Activated naive CD8-positive, alpha-beta T cell (primary cell): ENCODE measurements around the gene ATL1.
"Not testable (repeated sequence)": the region's sequence is repeated elsewhere in the genome, so short reads cannot be mapped to it uniquely, and the experiment has no call there.

ENCODE experiments used
- H3K27ac Mint-ChIP-seq: one replicate; pipeline ENCODE4 v1.8.0; 2021; ENCODE audit warnings: mixed read lengths
- H3K27me3 Mint-ChIP-seq: one replicate; pipeline ENCODE4 v1.8.0; 2021; ENCODE audit warnings: mixed read lengths
- H3K36me3 Mint-ChIP-seq: one replicate; pipeline ENCODE4 v1.8.0; 2021; ENCODE audit warnings: mixed read lengths
- H3K4me1 Mint-ChIP-seq: one replicate; pipeline ENCODE4 v1.8.0; 2021; ENCODE audit warnings: low read depth, mixed read lengths
- H3K4me3 Mint-ChIP-seq: one replicate; pipeline ENCODE4 v1.8.0; 2021; ENCODE audit warnings: mild to moderate bottlenecking, mixed read lengths
- H3K9me3 Mint-ChIP-seq: one replicate; pipeline ENCODE4 v1.8.0; 2021; ENCODE audit warnings: low read depth, mixed read lengths

The ATL1 gene

DNA sequence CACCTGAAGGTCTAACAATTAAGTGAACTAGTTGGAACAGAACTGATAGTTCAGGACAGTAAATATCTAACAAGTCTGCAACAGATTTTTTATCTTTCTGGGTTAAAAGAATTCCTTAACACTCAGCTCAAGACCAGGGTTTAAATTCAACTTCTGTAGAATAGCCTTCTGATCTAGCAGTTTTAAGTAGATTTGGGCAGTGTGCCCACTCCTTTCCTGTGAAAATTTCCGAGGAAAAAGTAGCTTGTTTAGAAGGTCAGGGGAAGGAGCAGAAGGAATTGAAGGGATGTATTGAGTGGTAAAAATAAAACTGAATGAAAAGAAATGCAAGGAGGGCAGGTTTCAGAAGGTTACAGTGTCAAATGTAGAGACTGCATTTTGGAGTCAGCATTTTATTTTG, 45.8 kb downstream of the ATL1 start:
- Mint-ChIP-seq H3K9me3 (no peaks in the 10 kb centered on the region), H3K4me1 (no peaks in the 10 kb centered on the region), H3K27ac (no peak overlapping the region), H3K27me3 (peaks cover 4% of the 10 kb centered on the region), H3K36me3 (no peaks in the 10 kb centered on the region), H3K4me3 (no peak overlapping the region)

DNA sequence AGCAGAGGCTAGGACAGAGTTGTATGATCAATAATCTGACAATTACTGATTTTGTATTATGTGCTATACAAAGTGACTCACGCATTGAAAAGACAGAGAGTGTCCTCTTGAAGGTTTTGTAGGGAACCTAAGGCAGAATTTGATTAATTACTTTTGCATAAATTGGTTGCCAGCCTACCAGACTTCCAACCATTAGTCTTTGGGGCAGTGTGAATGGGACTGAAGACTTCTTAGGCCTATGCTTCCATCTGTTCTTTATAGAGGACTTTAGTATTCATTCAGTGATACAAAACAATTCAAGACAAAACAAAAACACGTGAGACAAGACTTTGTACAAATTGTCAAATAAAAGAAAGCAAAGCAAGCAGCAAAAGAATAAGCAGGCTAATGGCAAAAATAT, 46.5 kb downstream of the ATL1 start:
- no peaks in the 10 kb centered on the region for H3K36me3 Mint-ChIP-seq
- no peak overlapping the region for H3K4me3 Mint-ChIP-seq
- no peaks in the 10 kb centered on the region for H3K9me3 Mint-ChIP-seq
- peaks cover 4% of the 10 kb centered on the region for H3K27me3 Mint-ChIP-seq
- no peaks in the 10 kb centered on the region for H3K4me1 Mint-ChIP-seq
- H3K27ac Mint-ChIP-seq: no peak overlapping the region

DNA sequence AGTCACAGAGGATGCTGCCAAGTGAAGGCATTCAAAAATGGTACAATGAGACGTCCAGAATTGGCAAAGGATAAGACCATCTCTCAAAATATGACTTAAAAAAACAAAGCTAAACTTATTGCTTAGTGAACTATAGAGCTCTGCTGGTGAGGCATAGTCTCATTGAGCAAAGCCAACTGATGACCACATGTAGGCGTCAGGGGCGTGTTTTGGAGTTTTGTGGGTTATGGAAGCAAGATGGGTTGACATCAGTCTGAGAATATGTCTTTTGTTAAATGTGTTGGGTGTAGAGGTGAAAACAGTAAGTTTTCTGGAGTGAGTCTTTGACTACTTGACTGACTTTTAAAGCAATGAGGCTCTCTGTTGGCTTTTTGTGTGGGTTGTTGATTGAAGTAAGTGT, 47.2 kb downstream of the ATL1 start:
- no peaks in the 10 kb centered on the region for H3K36me3 Mint-ChIP-seq
- H3K27me3 Mint-ChIP-seq: peaks cover 4% of the 10 kb centered on the region
- H3K4me1 Mint-ChIP-seq: no peaks in the 10 kb centered on the region
- H3K9me3 Mint-ChIP-seq: no peaks in the 10 kb centered on the region
- H3K4me3 Mint-ChIP-seq: no peak overlapping the region
- H3K27ac Mint-ChIP-seq: no peak overlapping the region

DNA sequence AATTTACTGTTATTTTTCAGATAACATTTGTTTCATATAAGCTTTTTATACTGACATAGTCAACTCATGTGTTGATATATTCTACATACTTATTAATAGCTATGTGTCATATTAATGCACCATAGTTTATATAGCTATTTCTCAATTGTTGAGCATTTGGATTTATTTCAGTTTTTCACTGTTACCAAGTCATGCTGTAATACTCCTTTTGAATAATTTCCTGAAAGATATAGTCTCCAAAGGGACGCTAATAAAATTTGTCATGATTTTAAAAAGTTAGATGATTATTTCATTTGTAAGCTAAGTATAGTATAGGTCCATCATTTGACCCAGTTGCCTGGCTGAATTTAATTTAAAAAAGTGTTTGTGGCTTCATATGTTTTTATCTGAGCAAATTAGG, 47.8 kb downstream of the ATL1 start:
- Mint-ChIP-seq H3K27me3 (peaks cover 4% of the 10 kb centered on the region), H3K27ac (no peak overlapping the region), H3K9me3 (no peaks in the 10 kb centered on the region), H3K4me1 (no peaks in the 10 kb centered on the region), H3K4me3 (no peak overlapping the region), H3K36me3 (no peaks in the 10 kb centered on the region)

DNA sequence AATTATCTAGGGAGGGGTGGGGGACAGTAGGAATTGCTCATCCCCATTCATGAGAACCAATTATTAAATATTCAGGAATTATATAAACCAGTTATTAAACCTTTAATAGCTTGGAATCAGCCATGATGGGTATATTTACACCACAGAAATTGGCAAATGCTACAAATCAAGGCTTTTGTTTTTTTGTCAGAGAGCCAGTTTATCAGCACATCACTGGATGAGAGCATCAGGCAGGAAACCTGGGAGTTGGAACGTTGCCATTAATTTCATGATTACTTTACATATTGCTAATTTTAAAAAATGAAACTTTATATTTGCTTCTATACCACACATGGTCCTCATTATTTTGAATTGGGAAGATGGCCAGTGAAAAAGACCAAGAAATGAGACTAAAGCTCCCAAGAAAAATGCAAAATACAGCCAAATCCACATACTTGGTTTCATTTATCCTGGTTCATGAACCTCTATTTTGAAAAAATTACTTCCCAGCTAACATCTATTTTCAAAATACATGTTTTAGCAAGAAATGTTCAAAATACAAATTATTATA, 48.4 kb downstream of the ATL1 start:
- Mint-ChIP-seq H3K4me3 (no peak overlapping the region), H3K9me3 (no peaks in the 10 kb centered on the region), H3K27me3 (peaks cover 4% of the 10 kb centered on the region), H3K27ac (no peak overlapping the region), H3K36me3 (no peaks in the 10 kb centered on the region), H3K4me1 (no peaks in the 10 kb centered on the region)

DNA sequence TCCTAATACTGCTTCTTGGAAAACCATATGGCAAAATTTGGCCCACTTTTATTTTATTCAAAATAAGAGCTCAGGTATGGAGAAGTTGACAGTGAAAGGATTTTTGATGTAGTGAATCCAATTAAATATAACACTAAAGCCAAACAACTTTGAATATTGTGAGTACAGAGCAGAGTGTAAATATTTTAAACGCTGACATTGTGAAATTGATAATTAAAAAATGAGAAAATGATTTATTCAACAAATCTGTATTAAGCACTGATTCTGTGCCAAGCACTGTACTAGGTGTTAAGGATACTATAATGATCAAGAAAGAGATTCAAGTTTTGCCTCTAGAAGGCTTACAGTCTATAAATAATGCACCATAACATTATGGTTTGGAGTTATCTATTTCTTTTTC, 50.5 kb downstream of the ATL1 start:
- Mint-ChIP-seq H3K27me3 (peaks cover 4% of the 10 kb centered on the region), H3K4me1 (no peaks in the 10 kb centered on the region), H3K4me3 (no peak overlapping the region), H3K36me3 (peaks cover 2% of the 10 kb centered on the region), H3K9me3 (no peaks in the 10 kb centered on the region), H3K27ac (no peak overlapping the region)

DNA sequence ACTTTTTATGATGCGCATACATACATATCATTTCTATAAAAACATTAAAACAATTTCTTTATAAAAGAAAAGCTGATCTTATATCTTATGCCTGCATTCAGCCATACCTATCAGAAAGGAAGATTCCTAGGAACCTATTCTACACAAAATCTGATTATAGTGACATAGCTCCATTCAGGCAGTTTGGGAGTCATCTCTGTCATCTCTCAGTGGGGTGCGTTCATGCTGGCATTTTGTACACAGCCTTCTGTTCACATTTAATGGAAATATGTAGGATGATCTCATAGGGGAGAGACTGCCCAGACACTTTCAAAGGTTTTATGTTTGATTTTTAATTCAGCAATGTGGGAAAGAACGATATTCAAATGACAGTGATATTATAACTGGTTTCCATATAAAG, 52.9 kb downstream of the ATL1 start:
- no peaks in the 10 kb centered on the region for H3K4me1 Mint-ChIP-seq
- H3K27me3 Mint-ChIP-seq: no peaks in the 10 kb centered on the region
- H3K9me3 Mint-ChIP-seq: no peaks in the 10 kb centered on the region
- H3K4me3 Mint-ChIP-seq: no peak overlapping the region
- peaks cover 8% of the 10 kb centered on the region for H3K36me3 Mint-ChIP-seq
- H3K27ac Mint-ChIP-seq: no peak overlapping the region

DNA sequence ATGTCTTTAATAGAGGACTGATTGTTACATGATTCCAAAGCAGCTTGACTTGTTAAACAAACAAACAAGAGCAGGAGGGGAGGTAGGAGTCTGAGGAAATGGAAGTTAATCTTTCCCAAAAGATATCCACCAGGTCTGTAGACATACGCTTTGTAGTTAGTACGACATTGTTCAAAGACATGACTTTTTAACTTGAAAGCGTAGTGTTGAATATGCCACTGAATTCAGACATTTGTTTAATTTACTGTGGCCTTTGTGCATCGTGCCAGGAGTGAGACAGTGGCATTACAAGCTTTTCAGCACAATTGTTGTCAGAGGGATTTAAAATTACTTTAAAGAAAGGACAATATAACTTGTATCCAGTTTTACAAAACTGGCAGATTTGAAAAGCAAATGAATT, 55.1 kb downstream of the ATL1 start:
- Mint-ChIP-seq H3K27ac (no peak overlapping the region), H3K27me3 (no peaks in the 10 kb centered on the region), H3K9me3 (no peaks in the 10 kb centered on the region), H3K4me3 (no peak overlapping the region), H3K4me1 (no peaks in the 10 kb centered on the region), H3K36me3 (peaks cover 8% of the 10 kb centered on the region)

DNA sequence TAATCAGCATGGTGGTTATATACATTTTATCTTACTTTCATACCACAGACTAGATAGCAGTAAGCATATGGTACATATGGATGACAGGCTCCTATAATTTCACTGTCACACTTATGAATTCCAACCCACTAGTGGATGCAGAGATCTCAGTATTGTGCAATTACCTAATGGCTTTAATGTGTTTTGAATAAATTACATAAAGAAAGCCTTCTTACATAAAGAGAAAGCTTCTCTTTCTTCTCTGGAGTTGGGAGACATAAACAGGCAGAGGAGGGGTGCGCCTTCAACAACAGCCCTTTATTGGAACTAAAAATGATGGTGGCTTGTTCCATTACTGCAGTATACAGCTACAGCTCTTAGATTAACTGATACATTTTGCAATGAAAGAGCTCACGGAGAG, 55.6 kb downstream of the ATL1 start:
- no peak overlapping the region for H3K27ac Mint-ChIP-seq

DNA sequence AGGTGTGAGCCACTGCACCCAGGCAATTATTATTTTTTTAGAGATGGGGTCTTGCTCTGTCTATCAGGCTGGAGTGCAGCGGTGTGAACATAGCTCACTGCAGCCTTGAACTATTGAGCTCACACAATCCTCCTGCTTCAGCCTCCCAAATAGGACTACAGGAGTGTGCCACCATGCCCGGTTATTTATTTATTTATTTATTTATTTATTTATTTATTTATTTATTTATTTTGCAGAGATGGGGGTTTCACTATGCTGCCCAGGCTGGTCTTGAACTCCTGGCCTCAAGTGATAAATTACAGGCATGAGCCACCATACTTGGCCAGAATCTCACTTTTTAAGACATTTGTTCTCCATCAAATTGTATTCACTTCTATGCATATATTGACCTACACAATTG, 56.3 kb downstream of the ATL1 start:
- Mint-ChIP-seq H3K27me3 (no peaks in the 10 kb centered on the region), H3K36me3 (peaks cover 8% of the 10 kb centered on the region), H3K9me3 (no peaks in the 10 kb centered on the region), H3K27ac (no peak overlapping the region), H3K4me3 (no peak overlapping the region), H3K4me1 (no peaks in the 10 kb centered on the region)

More for the DNA sequence above, 55.6 kb downstream of the ATL1 start:
- H3K27me3 Mint-ChIP-seq: no peaks in the 10 kb centered on the region
- no peaks in the 10 kb centered on the region for H3K4me1 Mint-ChIP-seq
- H3K9me3 Mint-ChIP-seq: no peaks in the 10 kb centered on the region
- peaks cover 8% of the 10 kb centered on the region for H3K36me3 Mint-ChIP-seq
- no peak overlapping the region for H3K4me3 Mint-ChIP-seq

DNA sequence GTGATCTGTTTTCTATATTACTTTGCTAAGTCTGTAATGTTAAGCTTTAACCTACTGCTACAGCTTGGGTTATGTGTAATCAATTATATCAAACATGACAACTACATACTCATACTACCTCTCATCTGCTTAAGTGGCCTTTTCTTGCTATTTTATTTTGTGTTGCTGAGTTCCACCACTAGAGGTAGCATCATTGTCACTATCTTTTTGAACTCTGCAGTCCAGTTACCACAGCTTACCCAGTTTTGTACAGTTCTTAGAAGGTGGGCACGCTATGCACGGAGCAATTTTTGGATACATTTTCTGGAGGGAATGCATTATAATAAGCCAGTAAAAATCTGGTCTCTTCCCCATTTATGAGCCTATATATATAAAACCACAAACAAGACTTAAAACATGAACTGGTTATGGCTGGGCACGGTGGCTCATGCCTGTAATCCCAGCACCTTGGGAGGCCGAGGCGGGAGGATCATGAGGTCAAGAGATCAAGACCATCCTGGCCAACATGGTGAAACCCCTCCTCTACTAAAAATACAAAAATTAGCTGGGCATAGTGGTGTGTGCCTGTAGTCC, 59.7 kb downstream of the ATL1 start:
- peaks cover 8% of the 10 kb centered on the region for H3K36me3 Mint-ChIP-seq
- no peaks in the 10 kb centered on the region for H3K27me3 Mint-ChIP-seq
- no peaks in the 10 kb centered on the region for H3K9me3 Mint-ChIP-seq
- no peak overlapping the region for H3K4me3 Mint-ChIP-seq
- no peak overlapping the region for H3K27ac Mint-ChIP-seq
- H3K4me1 Mint-ChIP-seq: no peaks in the 10 kb centered on the region

DNA sequence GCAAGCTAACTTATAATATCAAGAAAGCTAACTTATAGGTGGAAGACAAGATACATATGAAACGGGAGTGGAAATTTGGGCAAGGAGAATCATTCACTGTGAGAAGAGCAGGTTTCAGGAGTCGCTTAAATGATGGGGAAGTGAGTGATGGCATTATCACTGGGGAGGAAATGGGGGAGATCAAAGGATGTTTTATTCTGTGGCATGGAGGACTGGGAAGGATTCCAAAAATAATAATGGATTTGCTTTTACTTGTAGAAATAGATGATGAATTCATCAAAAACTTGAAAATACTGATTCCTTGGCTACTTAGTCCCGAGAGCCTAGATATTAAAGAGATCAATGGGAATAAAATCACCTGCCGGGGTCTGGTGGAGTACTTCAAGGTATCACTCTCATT, 60.4 kb downstream of the ATL1 start:
- no peak overlapping the region for H3K27ac Mint-ChIP-seq
- H3K4me1 Mint-ChIP-seq: no peaks in the 10 kb centered on the region
- H3K4me3 Mint-ChIP-seq: no peak overlapping the region
- peaks cover 7% of the 10 kb centered on the region for H3K36me3 Mint-ChIP-seq
- no peaks in the 10 kb centered on the region for H3K27me3 Mint-ChIP-seq
- no peaks in the 10 kb centered on the region for H3K9me3 Mint-ChIP-seq

DNA sequence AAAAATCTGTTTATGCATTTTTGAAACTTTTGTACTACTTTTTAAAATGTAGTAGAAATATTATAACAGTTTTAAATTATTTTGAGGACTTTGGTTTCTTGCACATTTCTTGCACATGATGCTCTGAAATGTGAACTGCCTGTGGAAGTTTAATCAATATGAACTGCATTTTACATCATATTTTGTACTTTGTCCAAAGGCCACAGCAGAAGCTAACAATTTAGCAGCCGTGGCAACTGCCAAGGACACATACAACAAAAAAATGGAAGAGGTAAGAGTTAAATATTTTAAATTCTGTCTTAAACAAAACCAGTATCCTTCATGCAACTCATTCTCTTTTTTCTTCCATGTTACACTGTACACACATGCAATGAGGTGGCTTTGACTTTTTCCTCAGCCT, 63.0 kb downstream of the ATL1 start:
- no peaks in the 10 kb centered on the region for H3K4me1 Mint-ChIP-seq
- H3K27ac Mint-ChIP-seq: no peak overlapping the region

DNA sequence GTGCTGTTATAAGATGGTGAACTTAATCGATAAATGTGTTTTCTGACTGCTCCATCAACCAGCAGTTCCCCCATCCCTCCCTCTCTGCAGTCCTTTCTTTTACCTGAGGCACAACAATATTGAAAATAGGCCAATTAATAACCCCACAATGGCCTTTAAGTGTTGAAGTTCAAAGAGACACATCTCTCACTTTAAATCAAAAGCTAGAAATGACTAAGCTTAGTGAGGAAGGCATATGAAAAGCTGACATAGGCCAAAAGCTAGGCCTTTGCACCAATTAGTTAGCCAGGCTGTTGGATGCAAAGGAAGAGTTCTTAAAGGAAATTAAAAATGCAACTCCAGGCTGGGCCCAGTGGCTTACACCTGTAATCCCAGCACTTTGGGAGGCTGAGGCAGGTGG, 64.5 kb downstream of the ATL1 start:
- no peak overlapping the region for H3K27ac Mint-ChIP-seq
- H3K4me1 Mint-ChIP-seq: no peaks in the 10 kb centered on the region
- no peak overlapping the region for H3K4me3 Mint-ChIP-seq
- no peaks in the 10 kb centered on the region for H3K27me3 Mint-ChIP-seq
- peaks cover 3% of the 10 kb centered on the region for H3K36me3 Mint-ChIP-seq
- no peaks in the 10 kb centered on the region for H3K9me3 Mint-ChIP-seq

More for the DNA sequence above, 63.0 kb downstream of the ATL1 start:
- Mint-ChIP-seq H3K27me3 (no peaks in the 10 kb centered on the region), H3K9me3 (no peaks in the 10 kb centered on the region), H3K4me3 (no peak overlapping the region), H3K36me3 (peaks cover 3% of the 10 kb centered on the region)

DNA sequence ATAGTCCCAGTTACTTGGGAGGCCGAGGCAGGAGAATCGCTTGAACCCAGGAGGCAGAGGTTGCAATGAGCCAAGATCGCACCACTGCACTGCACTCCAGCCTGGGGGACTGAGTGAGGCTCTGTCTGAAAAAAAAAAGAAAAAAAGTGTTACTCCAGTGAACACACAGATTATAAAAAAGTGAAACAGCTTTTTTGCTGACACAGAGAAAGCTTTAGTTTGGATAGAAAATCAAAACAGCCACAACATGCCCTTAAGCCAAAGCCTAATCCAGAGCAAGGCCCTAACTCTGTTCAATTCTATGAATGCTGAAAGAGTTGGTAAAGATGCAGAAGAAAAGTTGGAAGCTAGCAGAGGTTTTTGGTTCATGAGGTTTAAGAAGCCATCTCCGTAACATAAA, 65.0 kb downstream of the ATL1 start:
- not testable (repeated sequence) for H3K27ac Mint-ChIP-seq, H3K9me3 Mint-ChIP-seq, H3K27me3 Mint-ChIP-seq, H3K4me1 Mint-ChIP-seq, H3K4me3 Mint-ChIP-seq, H3K36me3 Mint-ChIP-seq

DNA sequence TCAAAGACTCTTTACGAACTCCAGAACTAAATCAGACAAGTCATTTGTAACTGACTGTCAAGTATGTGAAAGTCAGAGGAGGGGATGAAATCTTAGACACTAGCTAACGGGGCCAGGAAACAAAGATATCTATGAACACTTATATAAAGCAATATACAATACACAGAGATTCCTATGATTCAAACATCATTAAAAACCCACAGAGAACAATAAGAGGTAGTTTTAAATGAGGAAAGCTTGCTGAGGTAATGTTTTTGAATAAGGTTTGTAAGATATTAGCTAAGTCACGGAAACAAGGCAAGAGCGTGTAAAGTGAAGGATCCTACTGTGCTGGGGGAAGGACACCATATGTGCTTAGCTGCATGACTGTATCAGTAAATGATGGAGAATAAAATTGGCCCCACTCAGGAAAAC, 71.5 kb downstream of the ATL1 start:
- H3K36me3 Mint-ChIP-seq: peaks cover 4% of the 10 kb centered on the region
- no peaks in the 10 kb centered on the region for H3K4me1 Mint-ChIP-seq
- no peak overlapping the region for H3K27ac Mint-ChIP-seq
- H3K27me3 Mint-ChIP-seq: no peaks in the 10 kb centered on the region
- H3K4me3 Mint-ChIP-seq: no peak overlapping the region
- no peaks in the 10 kb centered on the region for H3K9me3 Mint-ChIP-seq
